ENCODE data around the gene EFHD1. TPM values are rescaled to one million over a fixed set of nuclear protein-coding genes. Genes with fewer than 3 reads are reported as not detected.
"Not testable (repeated sequence)": the region's sequence is repeated elsewhere in the genome, so short reads cannot be mapped to it uniquely, and the experiment has no call there.

The EFHD1 gene
- total RNA-seq, 4 donors from 2014 or later = 1.6 to 6.1 (median 3.7) TPM; not detected in 1

- DNase-seq = peak; percentile 20
- H3K9me3 ChIP-seq = peaks cover 0 to 6% of the 10 kb centered on the region in 2 donors
- intact Hi-C loops (cut with DNase I; ENCODE audit: low total_unique reads) = no loop called here
- H3K4me1 ChIP-seq = no peaks in the 10 kb centered on the region
- TF ChIP-seq, protein P1, sequence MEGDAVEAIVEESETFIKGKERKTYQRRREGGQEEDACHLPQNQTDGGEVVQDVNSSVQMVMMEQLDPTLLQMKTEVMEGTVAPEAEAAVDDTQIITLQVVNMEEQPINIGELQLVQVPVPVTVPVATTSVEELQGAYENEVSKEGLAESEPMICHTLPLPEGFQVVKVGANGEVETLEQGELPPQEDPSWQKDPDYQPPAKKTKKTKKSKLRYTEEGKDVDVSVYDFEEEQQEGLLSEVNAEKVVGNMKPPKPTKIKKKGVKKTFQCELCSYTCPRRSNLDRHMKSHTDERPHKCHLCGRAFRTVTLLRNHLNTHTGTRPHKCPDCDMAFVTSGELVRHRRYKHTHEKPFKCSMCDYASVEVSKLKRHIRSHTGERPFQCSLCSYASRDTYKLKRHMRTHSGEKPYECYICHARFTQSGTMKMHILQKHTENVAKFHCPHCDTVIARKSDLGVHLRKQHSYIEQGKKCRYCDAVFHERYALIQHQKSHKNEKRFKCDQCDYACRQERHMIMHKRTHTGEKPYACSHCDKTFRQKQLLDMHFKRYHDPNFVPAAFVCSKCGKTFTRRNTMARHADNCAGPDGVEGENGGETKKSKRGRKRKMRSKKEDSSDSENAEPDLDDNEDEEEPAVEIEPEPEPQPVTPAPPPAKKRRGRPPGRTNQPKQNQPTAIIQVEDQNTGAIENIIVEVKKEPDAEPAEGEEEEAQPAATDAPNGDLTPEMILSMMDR (IDR thresholded peaks at IDR 0.05) = no peak
- no peak for TF ChIP-seq POLR2A (IDR thresholded peaks at IDR 0.05)
- no peak for TF ChIP-seq POLR2AphosphoS5 (IDR thresholded peaks at IDR 0.05)
- no peak for TF ChIP-seq EP300 (IDR thresholded peaks at IDR 0.05; ENCODE audit: low read depth)
- no peak overlapping the region for H3K4me3 ChIP-seq
- no peaks in the 10 kb centered on the region for H3K27me3 ChIP-seq
- in situ Hi-C loops (cut with MboI; ENCODE audit: low pct_ligation_motif_present in 1 of 4, low pct_unique_long_range_greater_than_20kb in 1 of 4, low sequenced_read_pairs in 3 of 4) = no loop called here
- no peak overlapping the region for H3K27ac ChIP-seq
- H3K36me3 ChIP-seq = no peaks in the 10 kb centered on the region
- 43% methylated on average over 3 of the region's 3 CpGs; no CpG with 5 or more reads in 1 of the 2 donors for WGBS, 2 donors (ENCODE audit: low coverage in 1 of 2)
Observed at GRCh38 chr2:232689152-232689910, 55.9 kb downstream of the EFHD1 start.

GRCh38 chr2:232691117-232691516 lies 57.7 kb downstream of the EFHD1 start:
- H3K4me1 ChIP-seq; intact Hi-C loops (cut with DNase I; ENCODE audit: low total_unique reads); in situ Hi-C loops (cut with MboI; ENCODE audit: low pct_ligation_motif_present in 1 of 4, low pct_unique_long_range_greater_than_20kb in 1 of 4, low sequenced_read_pairs in 3 of 4); H3K27ac ChIP-seq; H3K4me3 ChIP-seq; H3K36me3 ChIP-seq; DNase-seq; H3K27me3 ChIP-seq; H3K9me3 ChIP-seq: not testable (repeated sequence)
- 84 to 93% methylated on average over 5 to 13 of the region's 13 CpGs for WGBS, 2 donors (ENCODE audit: low coverage in 1 of 2)

DNA sequence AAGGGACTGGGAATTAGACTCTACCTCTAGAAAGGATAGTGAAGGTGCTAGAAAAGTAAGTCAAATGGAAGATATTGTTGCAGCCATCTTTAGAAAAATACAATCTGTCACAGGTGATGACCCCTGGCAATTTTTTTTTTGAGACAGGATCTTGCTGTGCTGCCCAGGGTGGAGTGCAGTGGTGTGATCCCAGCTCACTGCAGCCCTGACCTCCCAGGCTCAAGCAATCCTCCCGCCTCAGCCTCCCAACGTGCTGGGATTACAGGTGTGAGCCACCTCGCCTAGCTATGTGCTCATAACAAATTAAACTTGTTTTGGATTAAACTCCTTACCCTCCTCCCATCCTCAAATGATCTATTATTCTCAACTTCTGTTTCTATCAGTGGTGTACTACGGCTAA lies 59.9 kb downstream of the EFHD1 start:
- Histone ChIP-seq H3K4me3 (no peak overlapping the region), H3K4me1 (peaks cover 2 to 10% (median 8%) of the 10 kb centered on the region in 4 donors), H3K36me3 (no peaks in the 10 kb centered on the region), H3K27ac (no peak overlapping the region), H3K27me3 (no peaks in the 10 kb centered on the region), H3K9me3 (peaks cover 0 to 6% of the 10 kb centered on the region in 2 donors)
- in situ Hi-C loops (cut with MboI; ENCODE audit: low pct_ligation_motif_present in 1 of 4, low pct_unique_long_range_greater_than_20kb in 1 of 4, low sequenced_read_pairs in 3 of 4) = no loop called here
- WGBS, 2 donors (ENCODE audit: low coverage in 1 of 2) = 84 to 93% methylated on average over 2 to 4 of the region's 4 CpGs
- no peak for TF ChIP-seq EP300 (IDR thresholded peaks at IDR 0.05; ENCODE audit: low read depth)
- TF ChIP-seq POLR2AphosphoS5 (IDR thresholded peaks at IDR 0.05) = no peak
- TF ChIP-seq POLR2A (IDR thresholded peaks at IDR 0.05) = no peak
- TF ChIP-seq, protein P1 (IDR thresholded peaks at IDR 0.05) = no peak
- DNase-seq = no peak
- intact Hi-C loops (cut with DNase I; ENCODE audit: low total_unique reads) = no loop called here

- no peaks in the 10 kb centered on the region for H3K27me3 ChIP-seq
- peak overlapping the region; percentile 92 to 98 (median 94) for H3K27ac ChIP-seq
- DNase-seq = no peak
Observed at GRCh38 chr2:232696609-232697058, 63.2 kb downstream of the EFHD1 start.

More at GRCh38 chr2:232696609-232697058, 63.2 kb downstream of the EFHD1 start:
- peak overlapping the region; percentile 23 to 95 (median 78) for H3K4me3 ChIP-seq
- no peaks in the 10 kb centered on the region for H3K9me3 ChIP-seq
- intact Hi-C loops (cut with DNase I; ENCODE audit: low total_unique reads) (no loop called here), in situ Hi-C loops (cut with MboI; ENCODE audit: low pct_ligation_motif_present in 1 of 4, low pct_unique_long_range_greater_than_20kb in 1 of 4, low sequenced_read_pairs in 3 of 4) (no loop called here)
- TF ChIP-seq, protein P1 (IDR thresholded peaks at IDR 0.05) = no peak
- peak in 1 of 3 donors; percentile 17 for TF ChIP-seq POLR2AphosphoS5 (IDR thresholded peaks at IDR 0.05)
- H3K36me3 ChIP-seq = no peaks in the 10 kb centered on the region
- WGBS, 2 donors (ENCODE audit: low coverage in 1 of 2) = 40 to 46% methylated on average over 6 to 10 of the region's 10 CpGs
- H3K4me1 ChIP-seq = peaks cover 19 to 40% (median 31%) of the 10 kb centered on the region in 4 donors

Data from transverse colon (tissue), 4 donors.